GM18861 (cell line): ENCODE results near the gene SH3BGRL3.
"Not testable (repeated sequence)": the region's sequence is repeated elsewhere in the genome, so short reads cannot be mapped to it uniquely, and the experiment has no call there.

Experiments
- ATAC-seq: cut with Tn5 transposase; IDR thresholded peaks from one replicate; pipeline ENCODE4 v1.9.1; 2021; ENCODE audit not compliant: unreplicated experiment

SH3BGRL3 gene

DNA sequence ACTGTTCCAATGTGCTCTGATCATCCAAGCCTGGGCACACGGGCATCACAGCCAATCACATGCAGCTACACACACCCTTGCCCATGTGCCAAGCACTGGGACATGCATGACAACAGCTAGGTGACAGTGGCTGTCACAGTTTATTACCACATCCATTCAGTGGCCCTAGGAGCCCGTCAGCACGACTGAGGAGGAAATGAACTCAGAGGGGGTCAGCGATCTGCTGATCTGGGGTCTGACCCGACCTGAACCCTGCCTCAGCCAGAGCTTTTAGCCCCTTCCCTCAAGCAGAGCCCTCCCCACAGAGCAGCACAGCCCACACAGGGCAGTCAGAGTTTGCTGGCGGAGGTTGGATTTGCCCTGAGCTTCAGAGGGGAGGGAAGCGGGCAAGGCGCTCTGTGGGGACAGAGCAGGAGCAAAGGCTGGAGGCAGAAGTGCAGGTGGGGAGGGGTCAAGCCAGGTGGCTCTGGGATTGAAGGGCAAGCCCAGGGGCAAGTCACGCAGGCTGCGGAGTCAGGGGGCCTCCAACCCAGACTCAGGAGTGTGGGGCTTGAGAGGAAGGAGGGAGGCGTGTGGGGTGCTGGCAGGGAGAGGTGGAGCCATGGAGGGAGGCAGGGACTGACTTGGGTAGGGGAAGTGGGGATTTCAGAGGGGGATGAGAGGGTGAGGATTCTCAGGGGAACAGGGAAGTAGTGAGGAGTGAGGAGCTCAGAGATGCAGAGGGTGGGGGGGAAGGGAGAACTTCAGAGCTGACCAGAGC, 10.4 kb downstream of the SH3BGRL3 start:
- ATAC-seq = no peak

DNA sequence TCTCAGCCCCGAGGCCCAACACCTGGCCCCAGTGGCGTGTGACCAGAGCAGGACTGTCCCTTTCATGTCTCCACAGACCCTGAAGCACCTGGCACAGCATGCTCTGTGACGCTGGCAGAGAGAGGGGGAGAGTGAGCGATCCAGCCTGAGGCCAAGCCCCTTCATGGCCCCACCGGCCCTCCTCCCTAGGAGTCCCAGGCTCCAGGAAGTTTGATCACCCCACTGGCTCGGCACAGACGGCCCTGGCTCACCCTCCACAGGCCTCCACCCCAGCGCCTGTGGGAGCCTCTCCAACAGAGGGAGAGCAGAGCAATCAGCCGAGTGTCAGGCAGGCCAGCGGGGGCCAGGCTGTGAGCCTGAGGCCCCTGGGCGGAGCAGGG, 11.0 kb downstream of the SH3BGRL3 start:
- ATAC-seq = no peak

GRCh38 chr1:26291433-26291832, 11.5 kb downstream of the SH3BGRL3 start:
- ATAC-seq = no peak

- no peak for ATAC-seq
These were observed 12.1 kb downstream of the SH3BGRL3 start for GRCh38 chr1:26291939-26292338.

- not testable (repeated sequence) for ATAC-seq
These were observed 12.8 kb downstream of the SH3BGRL3 start for GRCh38 chr1:26292735-26293134.

DNA sequence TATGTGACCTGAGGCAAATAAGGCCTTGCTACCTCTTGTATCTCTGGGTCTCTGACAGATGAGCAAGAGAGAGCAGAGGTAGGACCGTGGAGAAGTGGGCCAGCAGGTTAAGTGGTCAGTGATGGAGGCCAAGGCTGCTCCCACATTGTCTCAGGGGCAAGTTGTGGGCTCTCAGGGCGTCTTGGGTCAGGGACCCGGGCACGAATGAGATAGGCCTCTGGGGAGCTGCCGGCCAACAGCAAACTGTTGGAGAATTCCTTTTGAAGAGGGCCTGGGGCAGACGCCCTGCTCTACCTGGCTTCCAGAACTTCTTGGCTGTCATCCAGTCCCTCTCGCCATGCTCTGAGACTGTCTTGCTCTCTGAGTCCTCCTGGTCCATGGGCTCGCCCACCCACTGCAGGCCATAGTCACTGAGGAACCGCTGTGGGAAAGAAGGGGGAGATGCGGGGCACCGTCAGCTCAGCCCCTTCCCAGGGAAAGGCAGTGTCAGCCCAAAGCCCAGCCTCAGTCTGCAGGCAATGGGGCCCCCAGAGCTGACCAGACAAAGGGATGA, 14.1 kb downstream of the SH3BGRL3 start:
- no peak for ATAC-seq

- ATAC-seq = no peak
These were observed 15.6 kb downstream of the SH3BGRL3 start for GRCh38 chr1:26295194-26296138.

GRCh38 chr1:26296340-26297056, 16.6 kb downstream of the SH3BGRL3 start:
- no peak for ATAC-seq

DNA sequence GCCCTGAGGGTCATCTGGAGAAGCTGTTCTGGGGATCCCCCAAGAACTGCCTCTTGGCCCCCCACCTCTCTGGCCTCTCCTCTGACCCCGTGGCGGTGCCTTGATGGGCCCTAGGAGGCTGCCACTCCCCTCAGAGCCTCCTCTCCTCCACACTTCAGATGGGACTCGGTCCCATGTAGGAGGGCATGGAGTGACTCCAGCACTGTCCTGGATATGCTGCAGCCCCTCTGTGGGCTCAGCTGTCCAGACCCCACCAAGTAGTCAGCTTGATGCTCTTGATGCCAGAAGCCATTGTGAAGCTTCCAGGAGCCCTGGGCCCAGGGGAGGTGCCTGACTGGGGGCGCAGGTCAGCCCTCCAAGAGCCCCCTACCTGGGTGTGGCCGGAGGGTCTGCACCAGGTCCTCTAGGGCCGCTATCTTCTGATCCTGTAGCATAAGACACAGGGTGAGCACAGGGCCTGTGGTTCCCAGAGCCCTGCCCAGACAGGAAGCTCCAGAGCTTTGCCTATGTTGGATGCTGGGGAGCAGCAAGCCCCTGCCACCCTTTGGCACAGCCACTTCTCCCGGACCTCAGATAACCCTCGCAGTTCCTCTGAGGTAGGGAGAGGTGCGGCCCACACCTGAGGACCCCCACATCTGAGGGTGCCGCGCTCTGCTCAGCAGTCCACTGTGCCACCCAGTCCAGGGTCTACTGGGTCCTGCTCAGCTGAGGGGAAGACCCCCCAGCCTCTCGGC, 17.3 kb downstream of the SH3BGRL3 start:
- no peak for ATAC-seq

GRCh38 chr1:26297791-26298124, 17.9 kb downstream of the SH3BGRL3 start:
- ATAC-seq = no peak

DNA sequence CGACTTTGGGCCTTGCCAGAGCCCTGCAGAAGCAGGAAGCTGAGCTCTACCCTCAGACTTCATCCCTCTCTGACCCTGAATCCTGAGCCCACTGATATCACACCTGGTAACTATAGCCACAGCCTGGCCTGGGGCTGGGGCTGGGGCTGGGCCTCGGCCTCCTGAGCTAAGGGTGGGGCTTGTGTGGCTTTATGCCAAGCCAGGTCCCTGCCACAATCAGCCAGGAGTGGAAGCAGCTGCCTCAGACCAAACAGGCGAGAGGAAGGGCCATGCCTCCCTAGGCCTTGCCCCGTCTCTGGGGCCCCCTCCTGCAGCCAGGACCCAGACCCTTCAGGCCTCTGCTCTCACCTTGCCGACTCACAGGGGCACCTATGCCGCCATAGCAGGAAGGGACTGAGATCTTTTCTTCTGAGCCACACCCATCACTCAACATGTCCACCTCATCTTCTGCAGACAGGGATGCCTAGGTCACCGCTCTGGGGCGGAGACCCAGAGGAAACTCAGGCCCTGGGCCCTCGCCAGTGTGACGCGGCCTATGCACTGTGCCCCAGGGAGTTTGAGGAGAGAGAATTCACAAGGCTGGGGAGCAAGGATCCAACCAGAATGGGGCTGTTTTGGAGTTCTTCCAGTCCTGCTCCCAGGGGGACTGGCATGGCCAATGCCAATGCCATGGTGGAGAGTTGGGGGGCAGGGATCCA, 20.8 kb downstream of the SH3BGRL3 start:
- no peak for ATAC-seq

DNA sequence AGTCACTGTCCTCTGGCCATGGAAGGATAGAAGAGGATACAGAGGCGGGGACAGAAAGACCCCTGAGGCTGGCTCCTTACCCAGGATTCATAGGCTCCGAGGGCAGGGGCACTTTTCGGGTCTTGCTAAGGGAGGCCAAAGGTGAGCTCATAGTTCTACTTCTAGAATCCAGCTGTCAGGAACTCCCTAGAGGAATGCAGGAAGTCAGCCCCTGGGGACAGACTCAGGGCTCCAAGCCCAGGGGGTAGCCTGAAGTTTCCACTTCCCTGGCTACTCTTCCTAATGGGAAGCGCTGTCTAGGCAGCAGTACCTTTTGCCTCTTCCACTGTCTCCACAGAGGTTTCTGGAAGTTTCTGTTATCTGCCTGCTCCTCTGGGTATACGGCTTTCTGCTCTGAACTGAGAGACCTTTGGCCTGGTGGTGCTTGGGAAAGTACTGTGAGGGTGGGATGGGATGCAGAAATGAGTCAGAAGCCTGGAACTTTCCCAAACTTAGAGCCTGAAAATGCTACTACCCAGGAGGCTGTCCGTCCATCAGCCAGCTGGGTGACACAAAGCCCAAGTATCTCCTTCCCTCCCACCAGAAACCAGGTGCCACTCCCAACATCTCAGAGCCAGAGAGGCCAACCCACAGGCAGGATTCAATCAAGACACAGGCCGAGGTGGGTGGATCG, 23.0 kb downstream of the SH3BGRL3 start:
- no peak for ATAC-seq

DNA sequence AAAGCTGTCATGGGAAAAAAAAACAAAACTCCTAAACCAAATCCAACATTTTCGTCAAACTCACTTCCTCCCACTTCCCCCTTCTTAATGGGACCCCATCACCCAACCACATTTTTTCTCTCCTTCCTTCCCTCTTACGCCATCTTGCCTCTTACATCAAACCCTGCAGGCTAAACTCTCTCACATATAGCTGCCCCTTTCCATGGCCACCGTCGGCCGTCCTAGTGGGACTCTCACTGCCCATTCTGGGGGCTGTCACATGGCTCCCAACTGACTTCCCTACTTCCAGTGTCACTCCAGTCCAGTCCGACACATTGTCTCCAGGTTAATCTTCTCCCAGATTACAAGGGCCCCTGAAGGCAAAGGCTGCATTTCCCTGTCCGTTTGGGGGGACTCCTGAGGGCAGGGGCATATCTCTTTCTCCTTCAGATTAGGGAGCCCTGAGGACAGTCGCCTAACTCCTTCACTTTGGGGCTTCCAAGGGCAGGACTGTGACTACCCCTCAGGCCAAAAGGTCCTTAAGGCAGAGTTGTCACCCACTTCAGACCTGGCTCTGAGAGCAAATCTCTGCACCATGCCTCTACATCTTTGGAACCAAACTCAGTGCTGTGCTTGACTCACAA, 25.9 kb downstream of the SH3BGRL3 start:
- no peak for ATAC-seq

DNA sequence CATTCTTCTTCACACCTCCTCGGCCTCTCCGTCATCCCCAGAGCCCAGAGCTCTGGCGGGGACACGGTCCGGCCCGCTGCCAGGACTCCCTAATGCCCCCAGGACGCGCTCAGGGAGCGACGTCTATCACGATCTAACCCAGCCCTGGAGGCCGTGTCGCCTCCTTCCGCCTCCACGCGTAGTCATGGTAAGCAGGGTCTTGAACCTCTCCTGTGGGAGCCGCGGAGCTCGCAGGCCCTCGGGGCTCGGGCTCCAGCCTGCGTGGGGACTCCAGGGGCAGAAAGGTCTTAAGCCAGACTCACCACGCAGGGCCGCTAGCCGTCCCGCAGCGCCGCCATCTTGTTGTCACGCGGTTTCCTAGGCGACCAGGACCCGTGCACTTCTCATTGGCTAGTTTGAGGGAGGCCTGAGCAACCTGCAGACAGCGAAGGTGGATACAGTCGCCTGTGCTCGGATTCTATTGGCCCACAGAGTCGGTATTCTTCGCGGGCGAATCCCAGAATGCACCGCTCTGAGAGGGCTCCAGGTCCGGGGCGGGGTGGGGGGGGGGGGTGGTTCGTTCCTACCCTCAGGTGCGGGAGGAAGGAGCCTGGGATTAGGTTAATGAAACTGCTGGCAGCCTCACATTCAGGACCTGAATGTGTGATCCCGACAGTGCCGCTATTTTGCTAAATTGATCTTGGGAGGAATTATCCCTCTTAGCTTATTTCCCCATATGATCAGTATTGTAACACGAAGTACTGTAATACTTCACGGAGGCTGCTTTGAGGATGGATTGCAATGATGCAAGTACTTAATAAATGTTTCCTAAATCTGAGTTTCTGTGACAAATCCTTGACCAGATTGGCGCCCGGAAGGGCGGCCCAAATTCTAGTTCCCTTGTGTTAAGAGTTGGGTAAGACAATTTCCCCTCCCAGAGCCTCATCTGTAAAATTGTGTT, 26.7 kb downstream of the SH3BGRL3 start, which contains the start of gene UBXN11:
Gene UBXN11 (minus strand): TSS at position 347 of the 940 bp plus-strand sequence. CDS start 3,753 bp downstream, outside the sequence.
- peak; percentile 98 for ATAC-seq

DNA sequence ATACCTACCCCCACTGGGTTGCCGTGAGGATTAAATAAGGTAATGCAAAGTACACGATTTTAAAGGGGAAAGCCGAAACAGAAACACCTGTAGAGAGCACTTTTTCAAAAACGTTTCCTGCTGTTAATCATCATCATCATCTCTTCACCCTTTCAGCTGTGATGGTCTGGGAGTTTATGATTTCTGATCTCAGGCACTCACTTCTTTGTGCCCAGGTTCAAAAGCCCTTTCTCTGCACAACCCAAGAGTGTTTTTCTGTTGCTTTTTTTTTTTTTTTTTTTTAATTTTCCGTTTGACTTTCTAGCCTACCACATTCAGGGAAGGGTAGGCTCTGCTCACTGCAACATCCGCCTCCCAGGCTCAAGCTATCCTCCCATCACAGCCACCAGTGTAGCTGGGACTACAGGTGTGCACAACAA, 27.5 kb downstream of the SH3BGRL3 start:
- ATAC-seq = no peak

- not testable (repeated sequence) for ATAC-seq
These were observed 28.3 kb downstream of the SH3BGRL3 start for GRCh38 chr1:26307966-26308899.

- ATAC-seq = no peak
These were observed 34.6 kb downstream of the SH3BGRL3 start for GRCh38 chr1:26314501-26314900.
